ENCODE measurements around the gene KPNA6.

GRCh38 chr1:32204943-32205361 is 97.1 kb downstream of the KPNA6 start:
- TF ChIP-seq CREM (CRISPR knock-in tag; IDR thresholded peaks at IDR 0.05) (no peak), CREB1 (CRISPR knock-in tag; IDR thresholded peaks at IDR 0.05) (no peak), TEAD1 (CRISPR knock-in tag; IDR thresholded peaks at IDR 0.05) (no peak), CTCF (IDR thresholded peaks at IDR 0.05) (no peak), NR1H2 (CRISPR knock-in tag; IDR thresholded peaks at IDR 0.05) (no peak), ZNF396 (CRISPR knock-in tag; IDR thresholded peaks at IDR 0.05; ENCODE audit: borderline replicate concordance) (no peak), TCF7 (CRISPR knock-in tag; IDR thresholded peaks at IDR 0.05; ENCODE audit: low read depth) (no peak), SP1 (CRISPR knock-in tag; conservative IDR thresholded peaks at IDR 0.05) (no peak), USF2 (CRISPR knock-in tag; IDR thresholded peaks at IDR 0.05) (no peak), ATF2 (CRISPR knock-in tag; IDR thresholded peaks at IDR 0.05; ENCODE audit: borderline replicate concordance, low read depth) (no peak), NFYB (CRISPR knock-in tag; conservative IDR thresholded peaks at IDR 0.05; ENCODE audit: low read depth) (no peak), JUN (CRISPR knock-in tag; IDR thresholded peaks at IDR 0.05) (no peak), MLX (CRISPR knock-in tag; IDR thresholded peaks at IDR 0.05) (no peak)

Data from WTC11 (cell line).